Stimulated activated CD4-positive, alpha-beta T cell treated with anti-CD3 and anti-CD28 coated beads, Interleukin-15, amount 100 ng/mL, for 1 hour (primary cell): ENCODE results near the gene CHST15.

Experiments used
- DNase-seq, 2 donors: peaks; one replicate each; pipeline ENCODE4 v3.0.0-alpha.2; 2020; ENCODE audit warnings: low read depth in 1 of 2, low spot score in 1 of 2

The CHST15 gene

DNA sequence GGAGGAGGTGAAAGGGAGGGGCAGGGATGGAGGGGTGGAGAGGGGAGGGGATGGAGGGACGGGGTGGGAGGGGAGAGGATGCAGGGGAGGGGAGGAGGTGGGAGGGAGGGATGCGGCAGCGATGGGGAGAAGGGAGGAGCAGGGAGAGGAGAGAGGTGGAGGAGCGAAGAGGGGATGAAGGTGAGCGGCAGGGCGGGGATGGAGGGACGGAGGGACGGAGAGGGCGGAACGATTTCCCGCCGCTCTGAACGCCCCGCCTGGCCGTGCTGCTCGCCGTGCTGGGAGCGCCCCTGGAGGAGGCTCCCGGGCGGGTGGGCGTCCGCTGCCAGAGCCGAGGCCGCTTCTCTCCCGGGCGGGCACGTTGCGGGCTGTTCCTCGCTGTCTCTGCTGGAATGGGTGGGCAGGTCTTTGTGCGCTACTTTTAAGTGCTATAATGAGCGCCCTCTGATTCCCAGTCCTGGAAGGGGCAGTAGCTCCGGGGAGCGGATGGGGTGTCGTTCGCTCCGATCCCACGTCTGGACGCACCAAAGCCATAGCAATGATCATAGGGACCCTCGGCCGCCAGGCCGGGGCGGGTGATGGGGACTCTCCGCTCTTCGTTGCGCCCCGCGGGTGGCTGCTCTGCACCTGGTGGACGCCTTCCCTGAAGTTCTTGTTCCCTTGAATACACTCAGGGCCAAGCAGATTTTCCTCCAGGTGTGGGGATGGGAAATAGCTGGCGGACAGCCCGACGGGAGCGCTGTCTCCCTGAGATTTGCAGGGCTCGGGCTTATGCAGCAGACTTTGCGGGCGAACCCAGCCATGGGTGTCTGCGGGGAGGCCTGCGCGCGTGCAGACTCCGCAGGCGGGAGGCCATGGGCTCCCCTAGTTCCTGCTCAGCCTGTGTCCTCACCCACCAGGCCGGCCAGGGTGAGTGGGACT lies 120.7 kb downstream of the CHST15 start:
- DNase-seq: no peak

DNA sequence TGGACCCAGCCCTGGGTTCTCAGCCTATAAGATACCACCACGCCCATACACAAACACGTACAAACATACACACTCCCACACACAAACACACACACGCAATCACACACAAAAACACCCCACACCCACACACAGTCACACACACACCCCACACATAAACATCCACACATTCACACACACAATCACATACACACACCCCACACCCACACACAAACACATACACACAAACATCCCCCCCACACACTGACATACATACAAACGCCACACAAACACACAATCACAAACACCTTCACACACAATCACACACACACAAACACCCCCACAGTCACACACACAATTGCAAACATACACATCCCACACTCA lies 122.5 kb downstream of the CHST15 start:
- no peak for DNase-seq

DNA sequence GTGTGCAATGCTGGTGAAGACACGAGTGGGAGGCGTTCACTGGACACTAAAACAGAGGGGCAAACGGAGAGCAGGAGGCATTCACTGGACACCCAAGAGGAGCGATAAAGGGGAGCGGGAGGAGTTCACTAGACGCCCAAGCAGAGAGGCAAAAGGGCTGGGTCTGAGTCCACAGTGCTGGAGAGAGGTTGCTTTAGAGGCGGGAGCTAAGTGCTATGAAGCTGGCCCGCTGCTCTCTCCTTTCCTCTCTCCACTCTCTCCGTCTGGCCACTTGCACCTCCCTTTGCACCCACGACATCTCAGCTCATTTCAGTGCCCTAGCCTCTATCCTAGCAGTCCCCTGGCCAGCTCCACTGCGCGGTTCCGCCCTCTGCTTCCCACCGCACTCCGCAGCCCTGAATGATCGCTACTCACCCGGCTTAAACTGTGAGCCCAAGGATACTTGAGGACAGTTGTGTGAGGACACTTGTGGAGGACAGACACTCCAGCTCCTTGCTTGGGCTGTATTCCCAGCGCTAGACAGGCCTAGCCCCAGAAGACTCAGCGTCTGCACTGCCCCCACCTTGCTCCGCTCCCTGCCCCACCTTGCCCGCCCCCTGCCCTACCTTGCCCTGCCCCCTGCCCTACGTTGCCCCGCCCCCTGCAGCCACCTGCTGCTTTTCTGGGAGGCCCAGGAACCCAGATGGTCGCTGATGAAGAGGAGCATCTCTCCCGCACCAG lies 123.0 kb downstream of the CHST15 start:
- DNase-seq: no peak

DNA sequence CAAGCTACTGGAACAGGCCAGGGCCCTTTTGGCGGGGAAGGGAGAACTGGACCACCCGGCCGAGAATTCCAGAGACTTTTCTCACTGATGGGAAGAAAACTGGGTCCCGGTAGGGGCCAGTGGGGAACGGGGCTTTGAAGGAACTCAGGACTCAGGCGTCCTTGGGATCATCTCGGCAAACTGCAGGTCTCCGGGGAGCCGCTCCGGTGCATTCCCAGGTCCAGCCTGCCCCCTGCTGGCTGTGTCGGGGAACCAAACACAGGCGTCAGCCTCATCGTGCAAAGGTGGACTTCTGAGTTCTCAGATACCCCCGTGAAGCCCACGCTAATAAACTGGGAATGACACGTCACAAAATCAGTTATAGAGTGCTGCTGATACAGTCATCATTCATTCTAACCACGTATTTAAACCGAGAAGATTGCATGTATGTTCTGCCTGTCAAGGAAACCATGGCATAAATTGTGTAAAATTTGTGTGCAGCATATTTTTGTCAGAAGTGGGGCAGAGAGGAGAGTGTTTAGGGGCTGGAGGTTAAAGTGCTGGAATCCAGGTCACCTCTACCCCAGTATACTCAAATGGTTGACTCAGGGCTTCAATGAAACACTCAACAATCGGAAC lies 125.7 kb downstream of the CHST15 start:
- DNase-seq: no peak

DNA sequence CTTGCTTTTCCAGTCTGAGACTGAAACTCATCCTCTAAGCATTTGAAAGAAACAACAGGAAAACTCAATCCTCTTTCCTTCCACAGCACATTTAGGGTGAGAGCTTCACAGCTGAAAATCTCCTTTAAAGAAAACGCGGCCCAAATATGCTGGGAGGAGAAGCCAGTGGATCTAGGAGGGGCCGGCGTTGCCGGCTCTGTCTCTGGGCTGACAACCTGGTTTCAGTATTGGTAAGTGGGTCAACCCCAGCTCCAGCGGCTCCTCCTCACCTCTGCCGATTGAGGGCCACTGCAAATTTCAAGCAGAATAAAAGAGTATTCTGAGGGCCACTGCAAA lies 126.5 kb downstream of the CHST15 start:
- no peak for DNase-seq

DNA sequence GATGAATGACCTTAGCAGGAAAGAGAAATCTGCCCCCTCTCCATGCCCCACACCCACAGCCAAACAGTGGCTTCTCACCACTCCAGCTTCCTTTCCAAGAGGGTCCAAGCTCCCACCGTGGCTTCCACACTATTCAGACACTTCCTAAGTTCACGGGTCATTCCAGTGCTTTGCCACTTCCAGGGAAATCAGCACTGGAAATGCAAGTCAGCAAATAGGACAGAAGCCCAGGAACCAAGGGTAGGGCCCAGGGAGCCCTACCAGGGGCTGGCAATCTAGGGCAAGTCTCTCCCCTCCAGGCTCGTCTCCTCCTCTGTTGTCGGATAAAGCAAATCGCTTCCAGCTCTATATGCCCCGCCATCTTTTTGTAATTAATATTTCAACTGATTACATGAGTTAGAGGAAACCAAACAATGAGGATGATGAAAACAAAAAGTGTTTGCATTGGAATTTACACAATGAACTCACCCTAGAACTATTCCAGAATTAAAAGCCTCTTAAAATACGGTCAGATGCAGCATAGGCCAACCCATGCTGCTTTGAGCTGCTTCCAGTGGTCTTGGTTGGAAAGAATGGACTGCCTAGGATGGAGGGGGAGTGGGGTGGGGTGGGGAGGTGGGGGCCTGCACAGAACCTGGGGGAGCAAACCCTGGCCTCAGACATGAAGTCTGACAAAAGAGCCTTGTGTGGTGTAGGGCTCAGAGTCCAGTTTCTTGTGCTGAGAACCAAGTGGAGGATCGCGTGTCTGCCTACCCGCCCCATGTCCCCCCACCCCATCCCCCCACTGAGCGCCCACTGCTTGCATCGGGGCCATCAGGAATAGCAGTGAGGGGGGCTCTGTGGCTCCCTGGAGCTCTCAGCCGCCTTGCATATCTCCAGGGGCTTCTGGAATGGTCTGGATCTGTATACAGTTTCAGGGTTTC lies 127.2 kb downstream of the CHST15 start:
- DNase-seq: no peak

DNA sequence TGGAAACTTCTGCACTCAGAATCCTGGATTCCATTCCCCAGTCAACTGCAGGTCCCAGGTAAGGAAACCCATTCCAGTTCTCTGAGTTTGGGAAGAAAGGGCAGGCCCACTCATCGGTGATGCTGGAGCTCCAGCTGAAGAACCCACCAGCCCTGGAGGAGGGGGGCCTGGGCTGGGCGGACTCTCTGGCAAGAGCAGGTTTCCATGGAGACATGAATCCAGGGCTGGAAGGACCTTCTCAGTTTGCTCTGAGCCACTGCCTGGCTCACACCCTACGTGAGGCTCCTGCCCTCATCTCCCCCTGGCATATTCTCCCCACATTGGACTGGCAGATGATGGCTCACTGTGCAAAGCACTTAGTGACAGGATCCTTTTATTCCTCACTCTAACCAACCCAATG lies 128.4 kb downstream of the CHST15 start:
- no peak for DNase-seq

DNA sequence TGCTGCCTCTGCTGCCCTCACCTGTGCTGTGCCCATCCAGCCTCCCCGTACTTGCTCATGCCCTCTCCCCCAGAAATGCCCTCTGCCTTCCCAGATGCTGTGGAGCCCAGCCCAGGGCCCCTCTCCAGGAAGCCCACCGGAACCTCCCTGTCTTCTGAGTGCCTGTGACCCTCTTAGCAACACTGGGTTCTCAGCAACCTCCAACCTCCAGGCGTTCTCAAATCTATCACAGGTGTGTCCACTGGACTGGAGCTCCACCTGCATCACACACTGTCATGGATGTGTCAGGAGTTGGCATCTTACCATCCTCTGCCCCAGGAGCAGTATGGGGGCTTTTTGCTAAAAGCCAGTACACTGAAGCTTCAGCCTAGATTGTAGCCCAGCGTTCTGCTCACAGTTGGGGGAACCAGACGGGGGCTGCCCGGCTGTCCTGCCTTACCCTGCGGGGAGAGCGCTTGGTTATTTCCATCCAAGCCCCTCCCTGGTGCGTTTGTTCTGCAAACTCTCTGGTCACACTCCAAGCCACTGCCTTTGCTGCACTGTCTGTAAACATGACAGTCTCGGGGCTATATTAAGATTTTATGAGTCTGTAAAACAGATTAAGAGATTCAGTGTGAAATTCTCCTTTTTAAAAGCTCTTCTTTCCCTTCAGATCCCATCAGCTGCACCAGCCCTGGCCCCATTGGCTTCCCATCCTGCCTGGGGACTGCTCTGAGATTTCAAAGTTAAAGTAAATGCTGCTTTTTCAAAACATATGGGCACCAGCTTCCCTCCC lies 130.5 kb downstream of the CHST15 start:
- no peak for DNase-seq

DNA sequence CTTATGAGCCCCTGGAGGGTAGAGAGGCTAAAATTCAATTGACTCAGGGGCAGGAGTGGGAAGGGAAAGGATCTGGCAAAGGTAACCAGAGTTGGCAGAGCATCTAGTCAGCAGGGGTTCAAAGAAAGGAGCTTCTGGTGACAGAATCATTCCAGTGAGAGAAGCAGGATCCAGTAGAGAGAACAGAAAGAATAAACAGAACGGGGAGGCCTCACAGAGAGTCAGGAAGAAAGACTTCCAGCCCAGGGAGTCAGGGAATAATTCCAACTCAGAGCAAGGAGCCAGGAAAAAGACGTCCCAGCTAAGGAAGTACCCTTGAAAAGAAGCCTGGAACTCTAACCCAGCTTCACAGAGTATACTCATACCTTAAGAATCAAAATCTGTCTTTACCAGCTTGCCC lies 135.2 kb downstream of the CHST15 start:
- DNase-seq: no peak
